HuH-7 (cell line): ENCODE results near the gene WNK3.

Source experiments
- DNase-seq: peaks from one replicate; pipeline ENCODE4 v3.0.0; 2011; ENCODE audit warnings: low spot score

The WNK3 gene

DNA sequence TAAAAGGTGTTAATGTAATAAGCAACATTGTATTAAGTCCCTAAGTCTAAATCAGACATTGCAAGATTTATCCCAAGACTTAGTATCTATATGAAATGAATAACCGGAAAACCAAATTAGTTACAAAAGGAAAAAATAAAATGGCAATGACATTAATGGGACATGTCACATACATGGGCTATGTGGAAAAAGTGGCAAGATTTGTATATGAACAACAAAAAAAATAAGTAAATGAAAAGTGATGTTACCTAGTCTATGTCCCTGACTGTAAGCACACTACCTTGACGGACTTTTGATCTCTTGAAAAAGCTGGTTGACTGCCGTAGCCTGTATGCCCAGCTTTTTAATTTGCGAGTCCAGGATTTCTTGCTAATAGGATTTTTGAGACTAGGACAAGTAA lies 119.3 kb downstream of the WNK3 start:
- DNase-seq, result no peak

DNA sequence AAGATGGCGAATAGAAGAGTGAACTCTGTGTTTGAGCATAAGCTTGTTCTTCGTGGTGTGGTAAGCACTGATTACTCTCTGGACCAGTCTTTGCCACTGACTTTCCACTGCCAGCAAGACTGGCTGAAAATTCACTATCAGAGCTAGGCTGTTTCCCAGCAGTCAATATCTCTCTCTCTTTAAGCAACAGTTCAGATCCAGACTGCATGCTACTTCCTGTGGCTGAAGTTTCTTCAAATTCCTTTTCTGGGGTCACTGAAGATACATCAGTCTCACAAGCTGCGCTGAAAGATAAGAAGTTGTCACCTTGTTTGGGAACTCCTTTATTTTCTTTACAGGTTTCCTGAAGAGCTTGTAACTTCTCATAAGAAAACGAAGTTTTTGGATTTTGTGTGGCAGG lies 120.8 kb downstream of the WNK3 start:
- DNase-seq, result no peak

DNA sequence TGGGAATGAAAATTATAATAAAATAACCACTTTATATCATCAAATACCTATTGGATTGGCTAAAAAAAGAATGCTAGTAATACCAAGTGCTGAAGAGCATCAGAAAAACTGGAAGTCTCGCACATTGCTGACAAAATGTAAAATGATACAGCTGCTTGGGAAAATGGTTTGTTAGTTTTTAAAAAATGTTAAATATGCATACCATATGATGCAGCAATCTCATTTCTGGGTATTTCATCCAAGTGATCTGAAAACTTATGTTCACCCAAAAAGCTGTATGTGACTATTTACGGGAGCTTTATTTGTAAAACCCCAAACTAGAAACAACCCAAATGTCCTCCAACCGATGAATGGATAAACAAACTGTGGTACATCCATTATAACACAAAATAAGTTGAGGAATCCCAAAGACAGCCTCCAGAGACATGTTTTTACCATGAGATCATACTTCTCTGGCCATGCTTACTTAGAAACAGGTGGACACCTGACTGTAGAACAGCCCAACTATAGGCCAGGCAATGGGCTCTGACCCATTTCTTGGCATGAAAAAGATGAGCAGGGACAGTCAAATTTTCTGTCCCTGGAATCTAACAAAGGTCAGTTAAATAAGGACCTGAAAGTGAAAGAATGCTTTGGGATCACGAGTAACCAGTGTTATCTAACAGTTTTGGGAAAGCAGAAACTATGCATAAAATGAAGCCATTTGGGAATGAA lies 127.3 kb downstream of the WNK3 start:
- DNase-seq, result no peak

DNA sequence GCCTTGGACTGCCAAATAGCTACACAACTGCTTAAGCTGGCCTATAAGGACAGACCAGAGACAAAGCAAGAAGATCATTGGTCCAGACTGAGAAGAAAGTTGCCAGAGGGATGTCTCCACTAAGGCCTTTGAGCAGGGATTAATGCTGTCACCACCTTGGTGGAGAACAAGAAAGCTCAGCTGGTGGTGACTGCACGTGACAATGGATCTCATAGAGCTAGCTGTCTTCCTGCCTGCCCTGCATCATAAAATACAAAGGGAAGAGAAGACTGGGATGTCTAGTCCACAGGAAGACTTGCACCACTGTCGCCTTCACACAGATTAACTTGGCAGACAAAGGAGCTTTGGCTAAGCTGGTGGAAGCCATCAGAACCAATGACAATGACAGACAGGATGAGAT lies 134.3 kb downstream of the WNK3 start:
- DNase-seq, result no peak

DNA sequence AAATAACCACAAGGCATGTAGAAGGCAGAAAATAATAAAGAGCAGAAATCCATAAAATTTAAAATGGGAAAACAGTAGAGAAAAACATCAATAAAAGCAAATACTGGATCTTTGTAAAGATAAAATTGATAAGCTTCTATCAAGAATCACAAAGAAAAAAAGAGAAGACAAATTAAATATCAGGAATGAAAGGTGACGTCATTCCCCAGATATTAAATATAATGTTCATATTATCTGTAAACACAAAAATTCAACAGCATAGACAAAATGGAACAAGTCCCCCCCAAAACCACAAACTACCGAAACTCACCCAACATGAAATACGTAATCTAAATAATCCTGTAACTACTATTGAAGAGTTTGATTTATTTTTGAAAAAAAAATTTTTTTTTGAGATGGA lies 144.2 kb downstream of the WNK3 start:
- no peak for DNase-seq

DNA sequence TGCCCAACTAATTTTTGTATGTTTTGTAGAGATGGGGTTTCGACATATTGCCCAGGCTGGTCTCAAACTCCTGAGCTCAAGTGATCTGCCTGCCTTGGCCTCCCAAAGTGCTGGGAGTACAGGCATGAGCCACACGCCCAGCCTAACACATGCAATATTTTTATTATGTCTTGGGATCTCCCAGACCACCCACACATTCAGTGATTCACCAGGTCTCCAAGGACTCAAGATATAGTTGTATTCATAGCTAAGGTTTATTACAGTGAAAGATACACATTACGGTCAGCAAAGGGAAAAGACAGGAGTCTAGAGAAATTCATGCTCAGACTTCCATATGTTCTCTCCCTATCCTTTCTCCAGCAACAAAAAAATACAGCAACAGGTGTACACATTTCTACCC lies 149.3 kb downstream of the WNK3 start:
- DNase-seq, result no peak

DNA sequence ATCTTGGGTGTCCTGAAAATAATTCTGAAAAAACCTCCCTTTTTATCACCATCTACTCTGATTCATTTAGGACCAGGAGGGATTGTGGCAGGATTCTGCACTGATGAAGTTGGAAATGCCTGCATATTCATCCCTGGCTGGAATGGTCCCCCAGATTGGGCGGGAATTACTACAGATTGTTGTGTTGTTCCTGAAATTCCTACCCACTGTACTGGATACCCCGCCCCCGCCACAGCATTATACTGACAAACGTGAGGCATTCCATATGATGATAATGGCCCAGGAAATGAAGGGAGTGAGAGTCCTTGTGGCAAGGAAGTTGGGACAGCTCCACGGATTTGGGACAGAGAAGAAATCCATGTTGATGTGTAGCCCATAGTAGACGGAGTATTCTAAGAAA lies 159.6 kb downstream of the WNK3 start:
- no peak for DNase-seq

DNA sequence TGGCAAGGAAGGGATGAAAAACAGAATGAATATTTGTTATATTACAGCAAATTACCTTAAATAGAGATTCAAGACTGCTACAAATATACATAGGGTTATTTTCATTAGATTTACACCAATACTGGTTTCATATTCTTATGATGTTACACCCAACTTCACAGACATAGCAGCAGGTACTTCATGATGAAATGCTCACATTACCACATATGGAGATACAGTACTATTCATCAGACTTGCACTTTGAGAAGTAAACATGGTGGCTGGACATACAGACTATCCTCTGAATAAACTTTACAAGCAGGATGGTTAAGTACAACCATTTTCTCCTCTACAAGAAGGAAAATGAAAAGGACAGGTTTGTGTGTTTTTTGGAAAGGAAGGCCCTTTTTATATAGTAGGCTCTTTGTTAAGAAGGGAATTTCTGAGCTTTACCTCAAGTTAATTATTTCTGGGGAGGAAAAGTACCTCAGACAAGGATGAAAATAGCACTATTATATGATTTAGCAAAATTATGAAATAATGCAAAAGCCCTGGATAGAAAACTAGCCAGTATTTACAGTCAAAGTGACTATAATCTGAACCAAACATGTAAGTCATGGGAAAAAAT lies 162.8 kb downstream of the WNK3 start:
- no peak for DNase-seq

DNA sequence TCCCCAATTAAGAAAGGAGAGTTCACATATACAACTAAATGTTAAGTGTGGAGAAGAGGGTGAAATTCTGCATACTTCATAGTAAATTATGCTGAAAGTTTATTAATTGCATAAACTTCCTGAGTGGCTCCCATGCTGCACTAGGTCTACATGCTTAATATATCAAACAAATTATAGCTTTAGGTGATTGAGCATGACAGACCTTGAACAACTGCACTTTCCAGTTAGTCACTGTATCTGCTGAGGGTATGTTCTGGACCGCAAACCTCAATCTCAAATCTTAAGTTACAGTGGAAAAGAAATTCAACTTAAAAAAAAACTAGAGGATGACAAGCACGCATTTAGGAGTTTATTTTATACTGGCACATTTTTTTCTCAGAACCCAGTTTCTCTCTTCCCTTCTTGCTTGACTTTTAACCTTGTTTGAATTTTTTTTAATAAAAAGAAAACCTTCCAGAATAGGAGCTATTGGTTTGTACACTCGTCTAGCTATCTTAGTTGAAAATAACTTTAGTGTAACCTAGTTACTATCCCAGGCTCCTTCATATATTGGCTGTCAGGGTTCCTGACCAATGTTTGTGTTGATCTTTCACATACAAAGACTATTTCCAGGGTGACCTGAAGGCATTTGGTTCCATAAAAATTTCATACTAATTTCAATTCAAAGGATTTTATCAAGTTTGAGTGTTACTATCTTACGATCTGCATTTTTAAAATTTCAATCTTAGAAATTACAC lies 164.6 kb downstream of the WNK3 start:
- DNase-seq, result no peak

DNA sequence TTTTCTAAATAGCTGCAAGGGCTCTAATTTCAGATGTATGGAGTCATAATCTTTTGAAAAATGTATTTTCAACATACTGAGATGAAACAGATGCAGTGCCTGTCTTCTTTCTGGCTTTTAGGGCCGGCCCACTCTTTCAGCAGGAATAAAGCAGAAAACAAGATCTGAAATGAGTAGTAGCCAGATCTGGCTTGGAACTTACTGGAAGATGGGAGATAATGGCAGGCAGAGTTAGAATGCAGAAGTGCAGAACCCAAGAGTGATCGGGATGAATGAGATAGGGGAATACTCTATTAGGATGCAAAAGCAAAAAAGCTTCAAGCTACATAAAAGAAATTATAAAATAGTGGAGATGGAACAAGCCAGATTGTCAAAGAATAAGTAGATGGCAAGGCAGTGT lies 173.4 kb downstream of the WNK3 start:
- DNase-seq, result no peak

DNA sequence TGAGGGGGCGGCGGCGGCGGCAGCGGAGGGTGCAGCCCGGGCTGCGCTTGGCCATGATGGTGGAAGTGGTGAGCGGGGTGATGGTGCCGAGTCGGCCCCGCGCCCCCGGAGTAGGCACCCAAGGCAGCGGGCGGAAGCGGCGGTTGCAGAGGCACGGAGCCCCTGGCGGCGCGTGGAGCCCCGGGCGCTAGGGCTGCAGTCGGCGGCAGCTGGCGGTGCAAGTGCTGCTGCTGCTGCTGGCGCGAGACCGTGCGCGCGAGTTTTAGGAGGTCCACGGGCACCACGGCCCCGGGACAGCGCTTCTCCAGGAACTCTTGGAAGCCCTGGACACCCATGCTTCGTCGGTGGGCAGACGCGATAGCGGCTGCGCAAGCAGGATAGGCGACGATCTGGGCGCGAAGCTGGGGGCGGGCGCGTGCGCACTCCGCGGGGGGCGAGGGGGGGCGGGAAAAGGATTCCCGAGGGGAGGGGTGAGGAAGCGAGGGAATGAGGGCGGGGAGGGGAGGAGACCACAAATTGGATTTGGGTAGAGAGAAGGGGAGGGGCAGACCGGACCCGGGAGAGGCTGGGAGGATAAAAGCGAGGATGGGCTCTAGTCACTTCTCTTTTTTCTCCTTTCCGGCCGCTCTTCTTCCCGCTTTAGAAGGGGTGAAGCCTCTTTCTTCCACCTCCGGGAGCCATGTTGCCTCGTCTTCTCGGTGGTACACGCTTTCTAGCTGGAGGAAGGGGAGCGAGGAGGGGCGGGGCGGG lies 174.8 kb downstream of the WNK3 start, which contains the start of gene FAM120C:
FAM120C (minus strand) TSS at position 391 of the 750 bp plus-strand sequence; CDS start at position 335, 56 bp downstream.
- peak; percentile 28 for DNase-seq

DNA sequence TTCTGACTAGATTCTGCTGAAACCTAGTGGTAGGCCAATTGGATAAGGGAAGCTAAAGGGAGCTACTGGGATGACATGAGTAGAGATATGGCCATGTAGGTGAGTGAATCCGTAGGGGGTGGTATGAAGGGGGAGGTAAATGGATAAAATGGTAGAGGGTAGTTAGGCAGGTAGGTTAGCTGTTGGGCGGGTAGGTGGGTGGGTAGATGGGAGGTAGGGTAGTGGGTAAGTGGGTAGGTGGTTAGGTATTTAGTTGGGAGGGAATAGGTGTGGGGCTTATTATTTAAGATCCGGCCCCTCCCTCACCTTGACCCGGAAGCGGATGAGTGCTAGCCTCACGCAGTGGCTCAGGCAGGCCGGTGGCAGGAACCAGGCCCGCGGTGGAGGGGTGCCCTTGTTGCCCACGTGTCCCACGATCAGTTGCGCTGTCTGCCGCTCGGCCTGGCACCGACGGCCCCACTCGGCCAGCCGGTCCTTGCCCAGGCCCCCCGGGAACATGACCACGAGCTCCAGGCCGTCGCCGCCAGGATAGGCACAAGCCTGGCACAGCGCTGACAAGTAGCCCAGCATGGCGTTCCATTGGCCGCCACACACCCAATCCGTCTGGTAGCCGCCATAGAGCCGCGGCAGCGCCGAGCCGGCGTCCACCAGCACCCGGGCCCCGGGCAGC lies 175.5 kb downstream of the WNK3 start:
- DNase-seq, result peak; percentile 8

DNA sequence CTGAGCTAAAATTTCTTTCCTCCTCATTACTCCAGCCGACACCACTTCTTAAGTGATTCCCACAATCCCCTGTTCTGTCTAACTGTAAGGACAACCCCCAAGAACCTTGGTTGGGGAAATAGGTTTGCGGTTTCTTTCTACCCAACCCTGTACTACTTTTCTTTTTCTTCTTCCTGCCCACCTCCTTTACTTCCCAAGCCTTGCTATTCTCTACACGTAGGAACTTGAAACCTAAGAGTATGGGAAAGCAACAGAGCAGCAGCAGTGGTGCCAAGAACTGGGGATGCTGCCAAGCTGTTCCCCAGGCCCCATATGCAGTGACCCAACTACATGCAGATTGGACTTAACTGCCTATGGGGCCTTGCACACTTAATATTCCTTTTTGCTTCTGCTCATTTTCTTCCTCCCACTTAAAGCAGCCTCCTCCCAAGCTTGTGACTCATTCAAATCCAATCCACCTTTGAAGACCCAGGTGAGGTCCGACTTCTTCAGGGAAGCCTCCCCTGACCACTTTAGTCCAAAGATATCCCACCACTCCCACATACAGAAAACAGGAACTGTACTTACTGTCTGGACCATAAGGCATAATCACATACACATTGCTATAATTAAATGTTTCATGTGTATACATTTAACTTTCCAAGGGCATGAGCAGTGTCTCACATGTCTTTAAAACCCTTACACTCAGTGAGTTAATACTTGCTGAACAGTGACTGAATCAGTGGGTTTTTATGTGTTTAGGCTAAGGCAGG lies 176.5 kb downstream of the WNK3 start:
- DNase-seq, result no peak

DNA sequence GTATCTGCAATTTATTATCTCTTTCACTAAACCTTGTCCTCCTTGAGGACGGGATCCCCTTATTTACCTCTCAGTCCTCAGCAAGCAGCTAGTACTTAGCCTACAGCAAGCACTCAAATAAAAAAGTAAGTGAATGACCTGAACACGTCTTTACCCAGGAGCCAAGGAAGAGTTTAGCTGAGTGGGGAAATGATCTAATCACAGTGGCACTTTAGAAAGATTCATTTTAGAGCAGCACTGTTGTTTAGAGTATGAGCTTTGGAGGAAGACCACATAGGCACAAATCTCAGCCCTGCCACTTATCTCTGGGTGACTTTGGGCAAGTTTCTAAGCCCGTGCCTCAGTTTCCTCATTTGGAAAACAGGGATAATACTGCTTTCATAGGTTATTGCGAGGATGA lies 177.4 kb downstream of the WNK3 start:
- DNase-seq, result no peak

DNA sequence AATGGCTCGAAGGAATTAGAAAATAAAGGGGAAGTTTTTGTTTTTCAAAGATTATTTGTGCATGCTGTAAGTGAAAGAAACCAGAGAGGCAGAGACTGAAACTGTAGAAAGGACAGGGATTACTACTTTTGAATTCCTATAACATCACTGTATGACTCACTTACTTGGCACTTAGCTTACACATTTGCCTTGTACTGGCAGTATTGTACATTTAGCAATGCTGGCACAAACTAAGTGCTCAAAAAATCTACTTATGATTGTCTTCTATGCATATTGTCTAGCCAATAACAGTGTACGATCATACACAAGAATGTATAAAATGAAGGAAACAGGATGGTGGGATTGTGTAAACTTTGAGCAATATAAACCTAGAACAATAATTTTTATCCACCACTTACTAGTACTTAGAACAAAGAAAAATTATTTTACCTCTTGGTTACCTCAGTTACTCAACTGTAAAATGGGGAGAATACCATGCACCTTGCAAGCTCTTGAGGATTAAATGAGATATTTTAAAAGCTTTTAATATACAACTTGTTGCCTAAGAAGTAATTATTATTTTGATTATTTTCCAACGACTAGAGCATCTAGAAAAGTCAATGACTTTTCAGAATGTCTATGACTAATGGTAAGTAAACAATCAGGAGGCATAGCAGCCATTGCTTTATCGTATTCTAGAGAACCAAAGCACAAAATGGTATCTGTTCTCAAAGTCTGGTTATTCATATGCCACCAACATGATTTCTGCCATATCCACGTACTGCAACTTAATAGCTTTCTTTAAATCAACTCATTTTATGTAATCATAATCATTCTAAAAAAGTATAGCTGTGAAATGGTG lies 179.5 kb downstream of the WNK3 start:
- no peak for DNase-seq

DNA sequence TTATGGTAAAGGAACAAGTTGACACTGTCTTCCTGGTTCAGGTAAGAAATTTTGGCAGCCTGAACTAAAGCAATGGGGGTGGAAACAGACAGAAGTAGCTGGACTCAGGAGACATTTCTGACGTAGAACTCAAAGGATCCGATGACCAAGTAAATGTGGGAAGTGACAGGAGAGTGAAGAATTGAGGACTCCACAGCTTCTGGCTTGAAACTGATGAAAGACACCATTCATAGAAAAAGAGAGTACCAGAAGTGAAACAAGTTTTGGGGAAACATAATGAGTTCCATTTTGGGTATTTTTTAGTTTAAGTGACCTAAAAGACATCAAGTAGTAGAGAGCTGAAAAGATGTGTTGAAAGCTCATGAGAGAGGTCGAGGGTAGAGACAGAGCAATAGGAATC lies 180.5 kb downstream of the WNK3 start:
- no peak for DNase-seq

DNA sequence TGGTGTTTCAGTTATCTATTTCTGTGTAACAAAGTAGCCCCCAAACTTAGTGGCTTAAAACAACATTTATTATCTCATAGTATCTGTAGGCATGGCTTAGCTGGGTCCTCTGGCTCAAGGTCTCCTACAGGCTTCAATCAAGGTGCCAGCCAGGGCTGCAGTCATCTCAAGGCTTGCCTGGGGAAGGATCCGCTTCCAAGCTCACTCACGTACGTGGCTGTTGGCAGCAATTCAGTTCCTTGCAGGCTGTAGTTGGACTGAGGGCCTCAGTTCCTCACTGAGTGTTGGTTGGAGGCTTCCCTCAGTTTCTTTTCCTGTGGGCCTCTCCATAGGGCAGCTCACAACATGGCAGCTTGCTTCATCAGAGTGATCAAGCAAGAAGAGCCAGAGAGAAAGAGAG lies 184.1 kb downstream of the WNK3 start:
- no peak for DNase-seq

DNA sequence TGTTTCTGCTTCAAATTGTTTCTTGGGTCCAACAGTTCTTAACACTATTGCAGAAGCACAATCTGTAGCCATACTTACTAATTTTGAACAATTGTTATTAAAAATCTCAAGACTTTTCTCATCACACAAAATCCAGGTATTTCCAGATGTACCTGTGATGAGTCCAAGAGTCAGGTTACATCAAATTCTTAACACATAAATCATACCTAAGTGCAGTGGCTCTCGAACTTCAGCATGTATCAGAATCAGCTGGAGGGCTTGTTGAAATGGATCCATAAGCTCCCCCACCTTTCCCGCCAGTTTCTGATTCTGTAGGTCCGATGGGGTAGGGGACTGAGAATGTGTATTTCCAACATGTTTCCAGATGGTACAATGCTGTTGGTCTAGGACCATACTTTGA lies 185.4 kb downstream of the WNK3 start:
- DNase-seq, result no peak

DNA sequence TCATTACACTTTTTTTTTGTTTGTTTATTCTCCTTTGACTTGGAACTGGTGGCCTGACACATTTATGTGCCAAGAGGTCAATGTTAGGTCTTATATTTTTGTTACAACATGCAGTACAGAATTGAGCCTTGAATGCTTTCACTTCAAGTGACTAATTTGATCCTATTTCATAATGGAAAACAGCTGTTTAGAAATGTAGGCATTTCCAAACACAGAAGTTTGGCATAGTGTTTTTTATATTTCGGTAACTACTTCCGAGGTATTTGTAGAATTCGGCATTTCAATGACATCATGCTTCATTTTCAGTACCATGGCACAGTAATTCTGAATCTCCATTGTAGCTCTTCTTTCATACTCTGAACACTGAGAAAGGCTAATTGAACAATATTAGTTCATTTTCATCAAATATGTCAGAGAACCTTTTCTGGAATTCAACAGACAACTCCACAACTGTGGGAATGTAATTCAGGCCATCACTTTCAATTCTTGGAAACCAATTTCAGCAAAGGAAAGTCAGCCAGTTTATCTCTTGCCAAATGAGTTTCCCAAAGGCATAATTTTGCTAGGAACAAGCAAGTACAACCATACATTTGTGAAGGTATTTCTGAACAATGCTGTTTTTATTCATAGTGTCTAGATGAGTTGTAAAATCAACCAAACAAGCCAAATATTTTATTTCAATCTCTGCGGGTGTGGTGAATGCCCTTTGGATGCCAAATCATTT lies 186.2 kb downstream of the WNK3 start:
- no peak for DNase-seq

DNA sequence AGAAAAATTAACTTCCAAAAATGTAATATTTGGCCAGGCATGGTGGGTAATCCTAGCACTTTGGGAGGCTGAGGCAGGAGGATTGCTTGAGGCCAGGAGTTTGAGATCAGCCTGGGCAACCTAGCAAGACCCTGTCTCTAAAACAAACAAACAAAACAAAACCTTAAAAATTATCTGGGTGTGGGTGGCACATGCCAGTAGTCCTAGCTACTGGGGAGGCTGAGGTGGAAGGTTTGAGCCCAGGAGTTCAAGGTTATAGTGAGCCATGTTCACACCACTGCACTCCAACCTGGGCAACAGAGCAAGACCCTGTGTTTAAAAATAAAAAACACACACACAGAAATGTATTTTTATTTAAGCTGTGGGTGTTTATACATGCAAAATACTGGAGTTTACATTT lies 186.8 kb downstream of the WNK3 start:
- no peak for DNase-seq
